HG02970 (cell line): ENCODE data around the gene HDGFL2.

Experiments
- ATAC-seq: cut with Tn5 transposase; IDR thresholded peaks from one replicate; pipeline ENCODE4 v1.9.1; 2021; ENCODE audit warnings: mild to moderate bottlenecking, moderate library complexity, moderate number of reproducible peaks; ENCODE audit not compliant: unreplicated experiment, low FRiP score

HDGFL2 gene

GRCh38 chr19:4472174-4472974 lies at the start of gene HDGFL2:
Gene HDGFL2 (plus strand): TSS chr19:4472297. CDS start chr19:4472351, 54 bp downstream.
- ATAC-seq, result no peak

- ATAC-seq, result no peak
These were observed 48.5 kb upstream of the HDGFL2 start for GRCh38 chr19:4423416-4424126.

GRCh38 chr19:4425537-4425936 lies 46.6 kb upstream of the HDGFL2 start:
- ATAC-seq, result no peak

- ATAC-seq, result no peak
These were observed 43.6 kb upstream of the HDGFL2 start for GRCh38 chr19:4428326-4428975.

- no peak for ATAC-seq
These were observed 42.8 kb upstream of the HDGFL2 start for GRCh38 chr19:4429256-4429655.

GRCh38 chr19:4429771-4430171 lies 42.3 kb upstream of the HDGFL2 start:
- ATAC-seq, result no peak

GRCh38 chr19:4430760-4431159 lies 41.3 kb upstream of the HDGFL2 start:
- ATAC-seq, result no peak

- ATAC-seq, result no peak
These were observed 40.8 kb upstream of the HDGFL2 start for GRCh38 chr19:4431296-4431695.

GRCh38 chr19:4431808-4432674 lies 40.1 kb upstream of the HDGFL2 start:
- ATAC-seq, result no peak

GRCh38 chr19:4432918-4433506 lies 39.1 kb upstream of the HDGFL2 start:
- no peak for ATAC-seq

GRCh38 chr19:4434391-4434790 lies 37.7 kb upstream of the HDGFL2 start:
- no peak for ATAC-seq

- ATAC-seq, result no peak
These were observed 35.9 kb upstream of the HDGFL2 start for GRCh38 chr19:4436231-4436630.

- ATAC-seq, result no peak
These were observed 35.0 kb upstream of the HDGFL2 start for GRCh38 chr19:4437103-4437502.

GRCh38 chr19:4439243-4439642 lies 32.9 kb upstream of the HDGFL2 start:
- no peak for ATAC-seq

GRCh38 chr19:4441994-4442818 lies 29.9 kb upstream of the HDGFL2 start:
- no peak for ATAC-seq

GRCh38 chr19:4442819-4443146 lies 29.3 kb upstream of the HDGFL2 start:
- no peak for ATAC-seq

- no peak for ATAC-seq
These were observed 28.9 kb upstream of the HDGFL2 start for GRCh38 chr19:4443188-4443587.

- ATAC-seq, result no peak
These were observed 27.9 kb upstream of the HDGFL2 start for GRCh38 chr19:4443966-4444764.
